SK-N-SH treated with all-trans-retinoic acid at 6 μM for 48 hours (cell line): ENCODE data around the gene ZNF254.

Source experiments
- ATAC-seq: fragments of 200-7000 bp; cut with Tn5 transposase; 3 replicates; pipeline ENCODE4 v1.9.1; 2020; ENCODE audit warnings: mild to moderate bottlenecking, moderate library complexity
- ARNTL ChIP-seq: fragments of 450-650 bp; formaldehyde crosslinking; IDR thresholded peaks from 2 replicates; pipeline ENCODE4 v1.5.0; 2020; ENCODE audit warnings: low read depth, mild to moderate bottlenecking, moderate library complexity, borderline replicate concordance
- BACH2 ChIP-seq: fragments of 250-450 bp; sonication (Bioruptor Pico); IDR thresholded peaks from 2 replicates; pipeline ENCODE4 v1.9.0; 2021; ENCODE audit warnings: mild to moderate bottlenecking, borderline replicate concordance
- CSDC2 ChIP-seq: fragments of 250-450 bp; sonication (Bioruptor Pico); IDR thresholded peaks from 2 replicates; pipeline ENCODE4 v1.5.0; 2020; ENCODE audit warnings: mild to moderate bottlenecking, moderate library complexity
- CSRNP3 ChIP-seq: fragments of 250-450 bp; sonication (Bioruptor Pico); IDR thresholded peaks from 2 replicates; pipeline ENCODE4 v1.5.1; 2021; ENCODE audit warnings: mild to moderate bottlenecking, moderate library complexity
- GLIS3 ChIP-seq: fragments of 250-450 bp; sonication (Bioruptor Pico); IDR thresholded peaks from 2 replicates; pipeline ENCODE4 v1.5.0; 2020; ENCODE audit warnings: mild to moderate bottlenecking, moderate library complexity
- ISL1 ChIP-seq: fragments of 250-450 bp; sonication (Bioruptor Pico); IDR thresholded peaks from 2 replicates; pipeline ENCODE4 v2.1.2; 2022; ENCODE audit warnings: mild to moderate bottlenecking, moderate library complexity
- OSR1 ChIP-seq: fragments of 250-450 bp; sonication (Bioruptor Pico); IDR thresholded peaks from 2 replicates; pipeline ENCODE4 v1.8.0; 2022; ENCODE audit warnings: moderate library complexity, mild to moderate bottlenecking, inconsistent platforms
- PATZ1 ChIP-seq: fragments of 250-450 bp; sonication (Bioruptor Pico); IDR thresholded peaks from 2 replicates; pipeline ENCODE4 v1.8.0; 2020; ENCODE audit warnings: mild to moderate bottlenecking, moderate library complexity, borderline replicate concordance
- POU6F1 ChIP-seq: fragments of 250-450 bp; sonication (Bioruptor Pico); IDR thresholded peaks from 2 replicates; pipeline ENCODE4 v1.8.0; 2021; ENCODE audit warnings: low read depth, mild to moderate bottlenecking, moderate library complexity, borderline replicate concordance
- PPARA ChIP-seq: fragments of 250-450 bp; sonication (Bioruptor Pico); IDR thresholded peaks from 2 replicates; pipeline ENCODE4 v1.5.0; 2020; ENCODE audit warnings: mild to moderate bottlenecking, borderline replicate concordance
- RARB ChIP-seq: fragments of 250-450 bp; sonication (Bioruptor Pico); IDR thresholded peaks from 2 replicates; pipeline ENCODE4 v1.8.0; 2021; ENCODE audit warnings: mild to moderate bottlenecking, moderate library complexity
- SNAI2 ChIP-seq: fragments of 250-450 bp; sonication (Bioruptor Pico); IDR thresholded peaks from 2 replicates; pipeline ENCODE4 v1.5.0; 2020; ENCODE audit warnings: mild to moderate bottlenecking, moderate library complexity
- TOX ChIP-seq: fragments of 250-450 bp; sonication (Bioruptor Pico); IDR thresholded peaks from 2 replicates; pipeline ENCODE4 v1.8.0; 2021; ENCODE audit warnings: mild to moderate bottlenecking, moderate library complexity, borderline replicate concordance
- ZC3H10 ChIP-seq: fragments of 250-450 bp; sonication (Bioruptor Pico); IDR thresholded peaks from 2 replicates; pipeline ENCODE4 v1.5.1; 2021; ENCODE audit warnings: mild to moderate bottlenecking, moderate library complexity
- ZFP3 ChIP-seq: fragments of 250-450 bp; sonication (Bioruptor Pico); IDR thresholded peaks from 2 replicates; pipeline ENCODE4 v1.5.0; 2020; ENCODE audit warnings: mild to moderate bottlenecking, moderate library complexity
- ZFP30 ChIP-seq: fragments of 450-650 bp; formaldehyde crosslinking; IDR thresholded peaks from 2 replicates; pipeline ENCODE4 v1.5.0; 2022; ENCODE audit warnings: mild to moderate bottlenecking, moderate library complexity
- ZNF565 ChIP-seq: fragments of 450-650 bp; formaldehyde crosslinking; conservative IDR thresholded peaks from 2 replicates; pipeline ENCODE4 v1.5.0; 2020; ENCODE audit warnings: low read depth, mild to moderate bottlenecking, moderate library complexity
- ZNF70 ChIP-seq: fragments of 450-650 bp; formaldehyde crosslinking; IDR thresholded peaks from 2 replicates; pipeline ENCODE4 v1.5.0; 2020; ENCODE audit warnings: mild to moderate bottlenecking, moderate library complexity
- ZNF8 ChIP-seq: fragments of 450-650 bp; formaldehyde crosslinking; IDR thresholded peaks from 2 replicates; pipeline ENCODE4 v1.5.0; 2020; ENCODE audit warnings: mild to moderate bottlenecking, moderate library complexity
- TF ChIP-seq, protein P1 (sequence below): fragments of 250-450 bp; sonication (Bioruptor Pico); IDR thresholded peaks from 2 replicates; pipeline ENCODE4 v1.5.1; 2020; ENCODE audit warnings: low read depth, mild to moderate bottlenecking, moderate library complexity
- TF ChIP-seq, protein P2 (sequence below): fragments of 250-450 bp; sonication (Bioruptor Pico); IDR thresholded peaks from 2 replicates; pipeline ENCODE4 v1.5.0; 2020; ENCODE audit warnings: mild to moderate bottlenecking, moderate library complexity

Gene ZNF254

DNA sequence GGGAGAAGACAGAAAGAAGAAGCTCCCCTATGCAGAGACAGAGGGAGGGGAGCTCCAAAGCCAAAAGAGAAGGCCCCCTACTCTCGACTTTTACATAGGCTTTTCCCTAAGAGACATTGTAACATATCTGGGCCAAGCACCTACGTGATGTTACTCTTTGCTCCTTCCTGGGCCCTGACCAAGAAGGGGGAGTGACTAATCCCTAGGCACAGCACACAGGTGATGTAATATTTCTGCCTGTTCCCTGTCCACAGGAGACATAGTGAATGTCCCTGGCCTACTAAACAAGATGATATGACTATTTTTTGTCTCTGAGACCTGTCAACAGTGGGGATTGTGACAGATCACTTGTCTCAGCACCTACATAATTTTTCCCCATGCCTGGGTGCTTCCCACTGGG, 15.9 kb upstream of the ZNF254 start (continued):
- TF ChIP-seq, protein P1, sequence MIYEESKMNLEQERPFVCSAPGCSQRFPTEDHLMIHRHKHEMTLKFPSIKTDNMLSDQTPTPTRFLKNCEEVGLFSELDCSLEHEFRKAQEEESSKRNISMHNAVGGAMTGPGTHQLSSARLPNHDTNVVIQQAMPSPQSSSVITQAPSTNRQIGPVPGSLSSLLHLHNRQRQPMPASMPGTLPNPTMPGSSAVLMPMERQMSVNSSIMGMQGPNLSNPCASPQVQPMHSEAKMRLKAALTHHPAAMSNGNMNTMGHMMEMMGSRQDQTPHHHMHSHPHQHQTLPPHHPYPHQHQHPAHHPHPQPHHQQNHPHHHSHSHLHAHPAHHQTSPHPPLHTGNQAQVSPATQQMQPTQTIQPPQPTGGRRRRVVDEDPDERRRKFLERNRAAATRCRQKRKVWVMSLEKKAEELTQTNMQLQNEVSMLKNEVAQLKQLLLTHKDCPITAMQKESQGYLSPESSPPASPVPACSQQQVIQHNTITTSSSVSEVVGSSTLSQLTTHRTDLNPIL (CRISPR knock-in tag) = no peak
- TF ChIP-seq POU6F1 (CRISPR knock-in tag) (no peak), CSRNP3 (CRISPR knock-in tag) (no peak), RARB (no peak), SNAI2 (CRISPR knock-in tag) (no peak), BACH2 (no peak), CSDC2 (CRISPR knock-in tag) (no peak), ARNTL (CRISPR knock-in tag) (no peak), TOX (no peak), ISL1 (CRISPR knock-in tag) (no peak), ZFP3 (CRISPR knock-in tag) (no peak)

GRCh38 chr19:24072720-24073119, 14.3 kb upstream of the ZNF254 start:
- TF ChIP-seq ZFP3 (CRISPR knock-in tag) (no peak), ZNF8 (CRISPR knock-in tag) (no peak), GLIS3 (no peak), RARB (no peak), ZNF565 (CRISPR knock-in tag) (no peak), OSR1 (CRISPR knock-in tag) (no peak), ZFP30 (CRISPR knock-in tag) (no peak), ZC3H10 (CRISPR knock-in tag) (no peak), ZNF70 (CRISPR knock-in tag) (no peak), CSRNP3 (CRISPR knock-in tag) (no peak), TOX (no peak), ARNTL (CRISPR knock-in tag) (no peak), PPARA (no peak), BACH2 (no peak), PATZ1 (no peak), CSDC2 (CRISPR knock-in tag) (no peak), ISL1 (CRISPR knock-in tag) (no peak), POU6F1 (CRISPR knock-in tag) (no peak)
- TF ChIP-seq, protein P1 (CRISPR knock-in tag) = no peak
- TF ChIP-seq, protein P2, sequence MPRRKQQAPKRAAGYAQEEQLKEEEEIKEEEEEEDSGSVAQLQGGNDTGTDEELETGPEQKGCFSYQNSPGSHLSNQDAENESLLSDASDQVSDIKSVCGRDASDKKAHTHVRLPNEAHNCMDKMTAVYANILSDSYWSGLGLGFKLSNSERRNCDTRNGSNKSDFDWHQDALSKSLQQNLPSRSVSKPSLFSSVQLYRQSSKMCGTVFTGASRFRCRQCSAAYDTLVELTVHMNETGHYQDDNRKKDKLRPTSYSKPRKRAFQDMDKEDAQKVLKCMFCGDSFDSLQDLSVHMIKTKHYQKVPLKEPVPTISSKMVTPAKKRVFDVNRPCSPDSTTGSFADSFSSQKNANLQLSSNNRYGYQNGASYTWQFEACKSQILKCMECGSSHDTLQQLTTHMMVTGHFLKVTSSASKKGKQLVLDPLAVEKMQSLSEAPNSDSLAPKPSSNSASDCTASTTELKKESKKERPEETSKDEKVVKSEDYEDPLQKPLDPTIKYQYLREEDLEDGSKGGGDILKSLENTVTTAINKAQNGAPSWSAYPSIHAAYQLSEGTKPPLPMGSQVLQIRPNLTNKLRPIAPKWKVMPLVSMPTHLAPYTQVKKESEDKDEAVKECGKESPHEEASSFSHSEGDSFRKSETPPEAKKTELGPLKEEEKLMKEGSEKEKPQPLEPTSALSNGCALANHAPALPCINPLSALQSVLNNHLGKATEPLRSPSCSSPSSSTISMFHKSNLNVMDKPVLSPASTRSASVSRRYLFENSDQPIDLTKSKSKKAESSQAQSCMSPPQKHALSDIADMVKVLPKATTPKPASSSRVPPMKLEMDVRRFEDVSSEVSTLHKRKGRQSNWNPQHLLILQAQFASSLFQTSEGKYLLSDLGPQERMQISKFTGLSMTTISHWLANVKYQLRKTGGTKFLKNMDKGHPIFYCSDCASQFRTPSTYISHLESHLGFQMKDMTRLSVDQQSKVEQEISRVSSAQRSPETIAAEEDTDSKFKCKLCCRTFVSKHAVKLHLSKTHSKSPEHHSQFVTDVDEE (CRISPR knock-in tag) = no peak
- TF ChIP-seq, all 23 proteins: peak for 0
- ATAC-seq = no peak
